ENCODE results near the gene ILF2. TPM values are rescaled to one million over a fixed set of nuclear protein-coding genes. Genes with fewer than 3 reads are reported as not detected.

Gene ILF2
- total RNA-seq, 2 experiments from 2014 or later: 287 to 334 TPM

DNA sequence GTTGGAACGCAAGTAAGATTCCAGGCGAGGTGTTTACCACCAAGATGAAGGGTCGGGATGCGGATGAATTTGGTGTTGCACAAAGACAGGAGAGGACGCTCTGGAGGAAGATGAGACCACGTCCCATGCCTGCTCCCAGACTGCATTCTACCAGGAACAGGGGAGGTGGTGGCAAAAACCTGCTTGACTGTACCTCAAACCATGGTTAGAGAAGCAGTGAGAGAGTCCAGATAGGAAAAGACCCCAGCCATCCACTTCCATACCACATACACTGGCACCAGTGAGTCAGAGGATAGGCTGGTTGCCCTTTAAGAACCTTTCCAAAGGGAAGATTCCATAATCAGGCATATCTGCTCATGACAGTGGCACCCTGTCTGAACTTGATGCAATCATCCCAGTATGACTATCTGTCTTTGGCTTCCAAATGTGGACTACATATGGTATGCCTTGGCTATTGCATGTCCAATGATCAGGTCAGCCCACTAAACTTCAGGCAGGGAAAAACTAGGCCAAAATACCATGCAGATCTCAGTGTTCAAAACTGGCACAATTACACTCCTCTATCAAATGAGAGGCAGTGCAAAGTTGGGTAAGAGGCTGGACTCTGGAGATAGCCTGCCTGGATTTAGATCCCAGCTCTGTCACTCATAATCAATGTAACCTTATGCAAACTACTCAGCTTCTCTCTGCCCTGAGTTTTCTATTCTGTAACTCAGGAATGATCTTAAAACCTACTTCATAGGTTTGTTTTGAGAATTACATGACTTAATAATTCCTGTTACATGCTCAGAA, 28.3 kb upstream of the ILF2 start:
- H3K27ac ChIP-seq (ENCODE audit: low read depth, low read length, poor library complexity, severe bottlenecking): no peak overlapping the region
- no peaks in the 10 kb centered on the region for H3K36me3 ChIP-seq (ENCODE audit: insufficient read depth, low read length)
- CTCF ChIA-PET (ENCODE audit: unreplicated experiment): no interaction called here
- no peak for TF ChIP-seq EZH2phosphoT487 (IDR thresholded peaks at IDR 0.05; ENCODE audit: borderline replicate concordance, low read depth, low read length)
- TF ChIP-seq, protein P1, sequence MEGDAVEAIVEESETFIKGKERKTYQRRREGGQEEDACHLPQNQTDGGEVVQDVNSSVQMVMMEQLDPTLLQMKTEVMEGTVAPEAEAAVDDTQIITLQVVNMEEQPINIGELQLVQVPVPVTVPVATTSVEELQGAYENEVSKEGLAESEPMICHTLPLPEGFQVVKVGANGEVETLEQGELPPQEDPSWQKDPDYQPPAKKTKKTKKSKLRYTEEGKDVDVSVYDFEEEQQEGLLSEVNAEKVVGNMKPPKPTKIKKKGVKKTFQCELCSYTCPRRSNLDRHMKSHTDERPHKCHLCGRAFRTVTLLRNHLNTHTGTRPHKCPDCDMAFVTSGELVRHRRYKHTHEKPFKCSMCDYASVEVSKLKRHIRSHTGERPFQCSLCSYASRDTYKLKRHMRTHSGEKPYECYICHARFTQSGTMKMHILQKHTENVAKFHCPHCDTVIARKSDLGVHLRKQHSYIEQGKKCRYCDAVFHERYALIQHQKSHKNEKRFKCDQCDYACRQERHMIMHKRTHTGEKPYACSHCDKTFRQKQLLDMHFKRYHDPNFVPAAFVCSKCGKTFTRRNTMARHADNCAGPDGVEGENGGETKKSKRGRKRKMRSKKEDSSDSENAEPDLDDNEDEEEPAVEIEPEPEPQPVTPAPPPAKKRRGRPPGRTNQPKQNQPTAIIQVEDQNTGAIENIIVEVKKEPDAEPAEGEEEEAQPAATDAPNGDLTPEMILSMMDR (conservative IDR thresholded peaks at IDR 0.05; ENCODE audit: low read length): no peak
- POLR2A ChIA-PET: interaction anchor here (0.5 to 2.1 kb wide), 2 partner anchors 28 to 179 kb away, joined by 3 to 5 read pairs; partner anchors contain the start of gene INTS3
- no peaks in the 10 kb centered on the region for H3K9me3 ChIP-seq (ENCODE audit: low read length)
- no peak overlapping the region for H2AFZ ChIP-seq (ENCODE audit: low read length)
- H3K4me1 ChIP-seq (ENCODE audit: insufficient read depth, low read length, poor library complexity, severe bottlenecking): no peaks in the 10 kb centered on the region
- intact Hi-C loops (cut with micrococcal nuclease; ENCODE audit: unreplicated experiment): no loop called here
- no peaks in the 10 kb centered on the region for H3K79me2 ChIP-seq (ENCODE audit: insufficient read depth, low read depth, low read length)
- DNase-seq (ENCODE audit: low spot score): no peak
- BruUV-seq (replicated peaks): no TSS peak
- no peaks in the 10 kb centered on the region for H4K20me1 ChIP-seq (ENCODE audit: insufficient read depth, low read length)
- no peaks in the 10 kb centered on the region for H3K9me2 ChIP-seq (ENCODE audit: insufficient read depth, low read length)
- no peak overlapping the region for H3K4me3 ChIP-seq (ENCODE audit: low read depth, low read length, poor library complexity, severe bottlenecking)
- H3K4me2 ChIP-seq (ENCODE audit: low read length): no peak overlapping the region

DNA sequence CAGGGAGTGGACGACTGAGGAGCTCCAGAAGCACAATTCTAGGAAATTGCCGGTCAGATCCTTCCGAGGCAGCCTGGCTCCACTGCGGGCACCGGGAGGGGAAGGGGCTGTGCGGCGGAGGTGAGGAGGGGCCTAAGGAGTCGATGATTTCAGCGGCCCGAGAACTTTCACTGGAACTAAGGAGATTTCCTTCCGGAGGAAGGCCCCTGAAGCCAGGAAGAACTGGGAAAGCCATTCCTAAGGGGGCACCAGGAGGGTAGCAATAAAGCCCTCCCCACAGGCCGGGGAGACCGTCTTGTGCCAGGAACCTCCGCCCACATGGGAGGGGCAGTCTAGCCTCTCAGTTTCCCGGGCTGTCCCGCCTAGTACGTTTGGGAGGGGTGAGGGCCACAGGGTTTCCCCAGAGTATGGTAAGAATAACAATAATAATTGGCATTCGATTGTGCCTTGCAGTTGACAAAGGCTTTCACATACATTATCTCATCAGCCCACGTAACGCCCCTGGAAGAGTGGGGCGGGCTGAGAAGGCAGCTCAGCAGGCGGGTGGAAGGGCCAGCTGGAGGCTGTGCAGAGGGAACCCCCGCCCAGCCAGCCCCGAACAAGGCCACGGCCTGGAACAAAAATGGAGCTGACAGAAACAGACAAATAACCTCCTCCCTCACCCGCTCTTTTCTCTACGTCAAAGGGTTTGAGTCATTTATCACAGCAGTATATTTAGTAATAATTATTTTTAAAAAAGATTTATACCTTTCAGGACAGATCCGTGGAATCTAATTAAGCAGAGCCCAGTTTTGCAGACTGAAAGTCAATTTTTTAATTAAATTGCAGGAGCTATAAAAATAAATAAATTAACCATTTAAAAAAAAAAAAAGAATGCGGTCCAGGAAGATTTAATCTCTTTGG, 27.5 kb upstream of the ILF2 start:
- BruUV-seq (replicated peaks): no TSS peak
- intact Hi-C loops (cut with micrococcal nuclease; ENCODE audit: unreplicated experiment): no loop called here
- no peak overlapping the region for H3K4me3 ChIP-seq (ENCODE audit: low read depth, low read length, poor library complexity, severe bottlenecking)
- H3K36me3 ChIP-seq (ENCODE audit: insufficient read depth, low read length): no peaks in the 10 kb centered on the region
- H2AFZ ChIP-seq (ENCODE audit: low read length): no peak overlapping the region
- ChIA-PET CTCF (ENCODE audit: unreplicated experiment) (no interaction called here), POLR2A (interaction anchor here (2.1 kb wide), 1 partner anchor 29 kb away, joined by 5 read pairs; the partner anchor contains the start of gene INTS3)
- no peaks in the 10 kb centered on the region for H3K9me2 ChIP-seq (ENCODE audit: insufficient read depth, low read length)
- H3K4me2 ChIP-seq (ENCODE audit: low read length): no peak overlapping the region
- no peaks in the 10 kb centered on the region for H3K79me2 ChIP-seq (ENCODE audit: insufficient read depth, low read depth, low read length)
- H3K9me3 ChIP-seq (ENCODE audit: low read length): no peaks in the 10 kb centered on the region
- no peak overlapping the region for H3K27ac ChIP-seq (ENCODE audit: low read depth, low read length, poor library complexity, severe bottlenecking)
- no peaks in the 10 kb centered on the region for H4K20me1 ChIP-seq (ENCODE audit: insufficient read depth, low read length)
- TF ChIP-seq EZH2phosphoT487 (IDR thresholded peaks at IDR 0.05; ENCODE audit: borderline replicate concordance, low read depth, low read length): no peak
- TF ChIP-seq, protein P1 (conservative IDR thresholded peaks at IDR 0.05; ENCODE audit: low read length): no peak
- no peak for DNase-seq (ENCODE audit: low spot score)
- H3K4me1 ChIP-seq (ENCODE audit: insufficient read depth, low read length, poor library complexity, severe bottlenecking): no peaks in the 10 kb centered on the region

Data from OCI-LY7 (cell line).